ENCODE data around the gene ATP5F1B. TPM values are rescaled to one million over a fixed set of nuclear protein-coding genes. Genes with fewer than 3 reads are reported as not detected.

Gene ATP5F1B
- total and polyA plus RNA-seq, 2 of the 13 experiments (the other 11 are each of a cell fraction or from before 2014, with no cell fraction given) = 1,051 to 1,180 TPM

GRCh38 chr12:56688129-56688845 lies 42.5 kb upstream of the ATP5F1B start, which contains the start of gene PTGES3 (continued):
- TF ChIP-seq, protein P1, sequence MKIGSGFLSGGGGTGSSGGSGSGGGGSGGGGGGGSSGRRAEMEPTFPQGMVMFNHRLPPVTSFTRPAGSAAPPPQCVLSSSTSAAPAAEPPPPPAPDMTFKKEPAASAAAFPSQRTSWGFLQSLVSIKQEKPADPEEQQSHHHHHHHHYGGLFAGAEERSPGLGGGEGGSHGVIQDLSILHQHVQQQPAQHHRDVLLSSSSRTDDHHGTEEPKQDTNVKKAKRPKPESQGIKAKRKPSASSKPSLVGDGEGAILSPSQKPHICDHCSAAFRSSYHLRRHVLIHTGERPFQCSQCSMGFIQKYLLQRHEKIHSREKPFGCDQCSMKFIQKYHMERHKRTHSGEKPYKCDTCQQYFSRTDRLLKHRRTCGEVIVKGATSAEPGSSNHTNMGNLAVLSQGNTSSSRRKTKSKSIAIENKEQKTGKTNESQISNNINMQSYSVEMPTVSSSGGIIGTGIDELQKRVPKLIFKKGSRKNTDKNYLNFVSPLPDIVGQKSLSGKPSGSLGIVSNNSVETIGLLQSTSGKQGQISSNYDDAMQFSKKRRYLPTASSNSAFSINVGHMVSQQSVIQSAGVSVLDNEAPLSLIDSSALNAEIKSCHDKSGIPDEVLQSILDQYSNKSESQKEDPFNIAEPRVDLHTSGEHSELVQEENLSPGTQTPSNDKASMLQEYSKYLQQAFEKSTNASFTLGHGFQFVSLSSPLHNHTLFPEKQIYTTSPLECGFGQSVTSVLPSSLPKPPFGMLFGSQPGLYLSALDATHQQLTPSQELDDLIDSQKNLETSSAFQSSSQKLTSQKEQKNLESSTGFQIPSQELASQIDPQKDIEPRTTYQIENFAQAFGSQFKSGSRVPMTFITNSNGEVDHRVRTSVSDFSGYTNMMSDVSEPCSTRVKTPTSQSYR (CRISPR knock-in tag; IDR thresholded peaks at IDR 0.05; ENCODE audit: borderline replicate concordance) = peak; percentile 78
- TF ChIP-seq ZNF274 (CRISPR knock-in tag; IDR thresholded peaks at IDR 0.05) = peak; percentile 87
- peak; percentile 83 for TF ChIP-seq HOXD1 (CRISPR knock-in tag; IDR thresholded peaks at IDR 0.05)
- peak; percentile 95 for TF ChIP-seq ZNF256 (CRISPR knock-in tag; conservative IDR thresholded peaks at IDR 0.05)
- TF ChIP-seq NFE2 (CRISPR knock-in tag; IDR thresholded peaks at IDR 0.05) = peak; percentile 77; the same call in 1 of the 2 replicates
- TF ChIP-seq ZNF546 (CRISPR knock-in tag; conservative IDR thresholded peaks at IDR 0.05) = no peak
- no peak for TF ChIP-seq TRIM22 (IDR thresholded peaks at IDR 0.05)
- no peak for TF ChIP-seq ATF6 (CRISPR knock-in tag; conservative IDR thresholded peaks at IDR 0.05)
- TF ChIP-seq SP5 (CRISPR knock-in tag; IDR thresholded peaks at IDR 0.05; ENCODE audit: borderline replicate concordance, low read depth) = no peak
- TF ChIP-seq ZBTB21 (CRISPR knock-in tag; IDR thresholded peaks at IDR 0.05) = peak; percentile 60; the same call in 1 of the 2 replicates
- no peak for TF ChIP-seq ZNF773 (CRISPR knock-in tag; IDR thresholded peaks at IDR 0.05; ENCODE audit: borderline replicate concordance)
- TF ChIP-seq ZSCAN21 (CRISPR knock-in tag; IDR thresholded peaks at IDR 0.05; ENCODE audit: borderline replicate concordance) = peak; percentile 94
- TF ChIP-seq FIP1L1 (IDR thresholded peaks at IDR 0.05; ENCODE audit: borderline replicate concordance, insufficient read depth, low read depth, low read length) = no peak
- no peak for TF ChIP-seq ELF4 (CRISPR knock-in tag; IDR thresholded peaks at IDR 0.05; ENCODE audit: borderline replicate concordance)
- no peak for TF ChIP-seq ZNF740 (CRISPR knock-in tag; IDR thresholded peaks at IDR 0.05)
- TF ChIP-seq MIER3 (CRISPR knock-in tag; IDR thresholded peaks at IDR 0.05; ENCODE audit: borderline replicate concordance) = peak; percentile 77; the same call in 1 of the 2 replicates
- TF ChIP-seq MXD1 (CRISPR knock-in tag; IDR thresholded peaks at IDR 0.05) = peak; percentile 94
- TF ChIP-seq FOXM1 (CRISPR knock-in tag; IDR thresholded peaks at IDR 0.05) = no peak
- peak; percentile 80 for TF ChIP-seq MEF2D (CRISPR knock-in tag; IDR thresholded peaks at IDR 0.05)
- TF ChIP-seq, protein P2, sequence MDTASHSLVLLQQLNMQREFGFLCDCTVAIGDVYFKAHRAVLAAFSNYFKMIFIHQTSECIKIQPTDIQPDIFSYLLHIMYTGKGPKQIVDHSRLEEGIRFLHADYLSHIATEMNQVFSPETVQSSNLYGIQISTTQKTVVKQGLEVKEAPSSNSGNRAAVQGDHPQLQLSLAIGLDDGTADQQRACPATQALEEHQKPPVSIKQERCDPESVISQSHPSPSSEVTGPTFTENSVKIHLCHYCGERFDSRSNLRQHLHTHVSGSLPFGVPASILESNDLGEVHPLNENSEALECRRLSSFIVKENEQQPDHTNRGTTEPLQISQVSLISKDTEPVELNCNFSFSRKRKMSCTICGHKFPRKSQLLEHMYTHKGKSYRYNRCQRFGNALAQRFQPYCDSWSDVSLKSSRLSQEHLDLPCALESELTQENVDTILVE (CRISPR knock-in tag; IDR thresholded peaks at IDR 0.05) = peak; percentile 96

Measured in HepG2 (cell line).